Lower lobe of right lung (tissue), 2 donors: ENCODE data around the gene KCNAB1. TPM values are rescaled to one million over a fixed set of nuclear protein-coding genes. Genes with fewer than 3 reads are reported as not detected.

ENCODE experiments used
- ATAC-seq, 2 donors: fragments of 200-7000 bp; cut with Tn5 transposase; one replicate each; pipeline ENCODE4 v1.9.1; 2020 to 2022; ENCODE audit warnings: mild to moderate bottlenecking in 2 of 2, moderate library complexity in 2 of 2
- DNase-seq: peaks from one replicate; pipeline ENCODE4 v3.0.0-alpha.2; 2020
- H3K27ac ChIP-seq: fragments of 200-600 bp; one replicate; pipeline ENCODE4 v1.8.0; 2022
- H3K27me3 ChIP-seq: fragments of 200-600 bp; one replicate; pipeline ENCODE4 v1.8.0; 2022; ENCODE audit warnings: low read depth
- H3K36me3 ChIP-seq: fragments of 200-600 bp; one replicate; pipeline ENCODE4 v1.8.0; 2022; ENCODE audit warnings: mild to moderate bottlenecking
- H3K4me1 ChIP-seq: fragments of 200-600 bp; one replicate; pipeline ENCODE4 v1.8.0; 2022
- H3K4me3 ChIP-seq: fragments of 200-600 bp; one replicate; pipeline ENCODE4 v1.8.0; 2022; ENCODE audit warnings: mild to moderate bottlenecking
- H3K9me3 ChIP-seq: fragments of 200-600 bp; one replicate; pipeline ENCODE4 v1.8.0; 2022
- intact Hi-C: fragments of 100-400 bp; cut with DNase I; formaldehyde crosslinking; loops from one replicate; pipeline ENCODE4 v1.11.0; 2022
- total RNA-seq: library from RNA; stranded (reverse); fragmentation: NEBNext Ultra II Directional; extraction: Animal tissue kit (Norgen Biotek cat#: 25700); gene quantifications from one replicate; pipeline ENCODE4 v1.2.1, GENCODE V29; 2021
- TF ChIP-seq, protein P1 (sequence below): fragments of 200-600 bp; IDR thresholded peaks from one replicate; pipeline ENCODE4 v1.8.0; 2022; ENCODE audit warnings: antibody characterized with exemption, mild to moderate bottlenecking
- donor health status: DM: no; HTN: yes; CAD: no; lungs with severe emphysema.

Gene KCNAB1
- total RNA-seq, 1 donor from 2014 or later = 4.7 TPM

GRCh38 chr3:156474560-156475389 lies 354.4 kb downstream of the KCNAB1 start:
- no peak overlapping the region for H3K27ac ChIP-seq
- TF ChIP-seq, protein P1, sequence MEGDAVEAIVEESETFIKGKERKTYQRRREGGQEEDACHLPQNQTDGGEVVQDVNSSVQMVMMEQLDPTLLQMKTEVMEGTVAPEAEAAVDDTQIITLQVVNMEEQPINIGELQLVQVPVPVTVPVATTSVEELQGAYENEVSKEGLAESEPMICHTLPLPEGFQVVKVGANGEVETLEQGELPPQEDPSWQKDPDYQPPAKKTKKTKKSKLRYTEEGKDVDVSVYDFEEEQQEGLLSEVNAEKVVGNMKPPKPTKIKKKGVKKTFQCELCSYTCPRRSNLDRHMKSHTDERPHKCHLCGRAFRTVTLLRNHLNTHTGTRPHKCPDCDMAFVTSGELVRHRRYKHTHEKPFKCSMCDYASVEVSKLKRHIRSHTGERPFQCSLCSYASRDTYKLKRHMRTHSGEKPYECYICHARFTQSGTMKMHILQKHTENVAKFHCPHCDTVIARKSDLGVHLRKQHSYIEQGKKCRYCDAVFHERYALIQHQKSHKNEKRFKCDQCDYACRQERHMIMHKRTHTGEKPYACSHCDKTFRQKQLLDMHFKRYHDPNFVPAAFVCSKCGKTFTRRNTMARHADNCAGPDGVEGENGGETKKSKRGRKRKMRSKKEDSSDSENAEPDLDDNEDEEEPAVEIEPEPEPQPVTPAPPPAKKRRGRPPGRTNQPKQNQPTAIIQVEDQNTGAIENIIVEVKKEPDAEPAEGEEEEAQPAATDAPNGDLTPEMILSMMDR = peak; percentile 17
- intact Hi-C loops = no loop called here
- ATAC-seq = no peak
- H3K4me1 ChIP-seq = no peaks in the 10 kb centered on the region
- H3K36me3 ChIP-seq = no peaks in the 10 kb centered on the region
- peaks cover 3% of the 10 kb centered on the region for H3K27me3 ChIP-seq
- H3K4me3 ChIP-seq = no peak overlapping the region
- no peak for DNase-seq
- H3K9me3 ChIP-seq = no peaks in the 10 kb centered on the region

DNA sequence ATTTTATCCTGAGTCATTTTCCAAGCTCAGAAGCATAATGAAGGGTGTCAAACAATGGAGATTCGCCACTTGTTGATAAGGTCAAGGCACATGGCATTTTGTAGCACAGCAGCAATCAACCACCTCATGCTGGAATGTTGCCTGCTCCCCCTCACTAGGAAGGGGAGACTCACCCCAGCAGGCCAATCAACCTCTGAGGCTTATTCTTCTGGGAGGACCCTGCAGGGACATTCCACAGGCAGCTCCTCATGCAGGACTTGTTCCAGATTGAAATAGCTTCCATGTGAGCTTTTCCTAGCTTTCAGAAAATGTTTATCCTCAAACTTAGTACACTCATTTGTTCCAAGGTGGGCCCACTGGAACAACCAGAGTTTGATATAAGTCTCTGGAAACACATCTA lies 356.9 kb downstream of the KCNAB1 start:
- no peak overlapping the region for H3K4me3 ChIP-seq
- ATAC-seq (no peak), DNase-seq (no peak)
- H3K27ac ChIP-seq = no peak overlapping the region
- H3K4me1 ChIP-seq = no peaks in the 10 kb centered on the region
- TF ChIP-seq, protein P1 = no peak
- H3K27me3 ChIP-seq = peaks cover 3% of the 10 kb centered on the region
- no peaks in the 10 kb centered on the region for H3K36me3 ChIP-seq
- intact Hi-C loops = no loop called here
- no peaks in the 10 kb centered on the region for H3K9me3 ChIP-seq

- Histone ChIP-seq H3K4me1 (peaks cover 4% of the 10 kb centered on the region), H3K4me3 (no peak overlapping the region), H3K27ac (no peak overlapping the region), H3K36me3 (no peaks in the 10 kb centered on the region), H3K9me3 (no peaks in the 10 kb centered on the region), H3K27me3 (peaks cover 3% of the 10 kb centered on the region)
- TF ChIP-seq, protein P1 = no peak
- intact Hi-C loops = no loop called here
- DNase-seq (no peak), ATAC-seq (no peak)
These were observed 358.5 kb downstream of the KCNAB1 start for GRCh38 chr3:156478891-156479290.

DNA sequence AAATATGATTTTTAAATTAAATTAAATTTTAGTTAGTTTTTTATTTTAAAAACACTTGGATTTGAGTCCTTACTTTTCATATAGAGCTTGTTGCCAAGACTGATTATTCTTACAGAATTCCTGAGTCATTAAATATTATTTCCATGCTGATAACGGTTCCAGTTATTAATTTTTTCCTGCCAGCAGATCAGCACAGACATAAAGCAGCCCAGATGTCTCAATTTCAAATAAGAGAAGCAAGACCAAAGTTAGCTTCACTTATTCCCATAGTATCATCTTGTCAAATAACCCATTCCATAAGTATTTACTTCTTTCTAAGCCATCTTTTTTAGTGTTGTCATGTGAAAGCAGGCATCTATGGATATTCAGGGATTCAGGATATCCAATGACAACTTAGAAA lies 359.2 kb downstream of the KCNAB1 start:
- ATAC-seq (no peak), DNase-seq (no peak)
- intact Hi-C loops = no loop called here
- H3K4me3 ChIP-seq = no peak overlapping the region
- TF ChIP-seq, protein P1 = no peak
- H3K9me3 ChIP-seq = no peaks in the 10 kb centered on the region
- H3K27me3 ChIP-seq = peaks cover 3% of the 10 kb centered on the region
- H3K27ac ChIP-seq = no peak overlapping the region
- H3K36me3 ChIP-seq = no peaks in the 10 kb centered on the region
- H3K4me1 ChIP-seq = peaks cover 8% of the 10 kb centered on the region

GRCh38 chr3:156480949-156481348 lies 360.6 kb downstream of the KCNAB1 start:
- Histone ChIP-seq H3K36me3 (no peaks in the 10 kb centered on the region), H3K9me3 (no peaks in the 10 kb centered on the region), H3K4me1 (peaks cover 8% of the 10 kb centered on the region), H3K27ac (no peak overlapping the region), H3K27me3 (no peaks in the 10 kb centered on the region), H3K4me3 (no peak overlapping the region)
- TF ChIP-seq, protein P1 = no peak
- ATAC-seq (no peak), DNase-seq (no peak)
- intact Hi-C loops = no loop called here
